A549 (cell line): Measurements from ENCODE around the gene TMEM121B. TPM values are rescaled to one million over a fixed set of nuclear protein-coding genes. Genes with fewer than 3 reads are reported as not detected.

Experiments used
- ATAC-seq, 2 experiments: fragments of 200-7000 bp in 1 of 2; fragments of >200 bp in 1 of 2; cut with Nextera tagmentation in 1 of 2; cut with Tn5 transposase in 1 of 2; 3 replicates each; pipeline versions ENCODE4 v1.8.0 to v1.9.1; 2018 to 2020; ENCODE audit warnings: mild to moderate bottlenecking in 1 of 2, moderate library complexity in 1 of 2
- CTCF ChIA-PET: fragments of 300-600 bp; sonication (Branson Sonifier 250); formaldehyde crosslinking; extraction: SDS; loops from one replicate; lab custom pipeline; 2021; ENCODE audit warnings: antibody characterized with exemption, inconsistent platforms; lab: Yijun Ruan, JAX
- POLR2A ChIA-PET: fragments of 350-600 bp; formaldehyde crosslinking; extraction: SDS; loops from one replicate; lab custom pipeline; 2021; ENCODE audit warnings: antibody characterized with exemption, inconsistent platforms; lab: Yijun Ruan, JAX
- DNase-seq, 2 experiments: peaks; one replicate each; pipeline versions ENCODE4 v3.0.0 to v3.0.0-alpha.2; 2011 to 2016; ENCODE audit warnings: low read depth in 1 of 2, low spot score in 1 of 2
- FAIRE-seq: peaks from 2 replicates; lab custom pipeline; 2011; peaks lifted over from hg19 to GRCh38; lab: Jason Lieb, UNC
- H3K27ac ChIP-seq, 2 experiments: fragments of >200 bp; sonication (Bioruptor Twin); formaldehyde crosslinking; 3 replicates each; pipeline ENCODE4 v1.5.1; 2016 to 2017
- H3K4me1 ChIP-seq: fragments of >200 bp; sonication (Bioruptor Twin); formaldehyde crosslinking; 3 replicates; pipeline ENCODE4 v1.6.1; 2016
- H3K4me2 ChIP-seq: fragments of >200 bp; sonication (Bioruptor Twin); formaldehyde crosslinking; 3 replicates; pipeline ENCODE4 v1.6.1; 2016
- H3K4me3 ChIP-seq: fragments of >200 bp; sonication (Bioruptor Twin); formaldehyde crosslinking; 3 replicates; pipeline ENCODE4 v1.5.1; 2016
- H3K9me3 ChIP-seq: fragments of >200 bp; sonication (Bioruptor Twin); formaldehyde crosslinking; 3 replicates; pipeline ENCODE4 v1.6.1; 2016
- BHLHE40 ChIP-seq: IDR thresholded peaks from 2 replicates; pipeline ENCODE4 v1.6.1; 2012; ENCODE audit warnings: low read depth, low read length, inconsistent platforms
- CBX8 ChIP-seq: fragments of 200-600 bp; sonication (generic); IDR thresholded peaks from 2 replicates; pipeline ENCODE4 v1.6.1; 2016
- CEBPB ChIP-seq, 2 experiments: fragments of >200 bp in 1 of 2; sonication (Bioruptor Twin) in 1 of 2; formaldehyde crosslinking in 1 of 2; IDR thresholded peaks; 2 replicates each; pipeline ENCODE4 v1.6.1; 2012 to 2016
- CHD4 ChIP-seq: fragments of 200-600 bp; sonication (generic); IDR thresholded peaks from 2 replicates; pipeline ENCODE4 v1.6.1; 2016; ENCODE audit warnings: antibody characterized with exemption, mild to moderate bottlenecking, borderline replicate concordance
- ESRRA ChIP-seq: fragments of 150-350 bp; IDR thresholded peaks from 2 replicates; pipeline ENCODE4 v1.6.1; 2014; ENCODE audit warnings: mild to moderate bottlenecking, low read length, borderline replicate concordance
- FOSL2 ChIP-seq, 2 experiments: fragments of 450-650 bp in 1 of 2; fragments of >200 bp in 1 of 2; sonication (Bioruptor Twin) in 1 of 2; formaldehyde crosslinking; IDR thresholded peaks; 2 replicates each; pipeline versions ENCODE4 v1.5.0 to v1.6.1; 2016 to 2020; ENCODE audit warnings: mild to moderate bottlenecking in 1 of 2, moderate library complexity in 1 of 2
- HDAC2 ChIP-seq: fragments of 200-600 bp; sonication (generic); IDR thresholded peaks from 2 replicates; pipeline ENCODE4 v1.6.1; 2016
- HOXB13 ChIP-seq: fragments of 250-450 bp; sonication (Bioruptor Pico); IDR thresholded peaks from 2 replicates; pipeline ENCODE4 v1.5.0; 2020; ENCODE audit warnings: low read depth, mild to moderate bottlenecking, moderate library complexity
- KDM5A ChIP-seq: fragments of 200-600 bp; sonication (generic); IDR thresholded peaks from 2 replicates; pipeline ENCODE4 v1.6.1; 2016; ENCODE audit warnings: antibody characterized with exemption, mild to moderate bottlenecking
- MAZ ChIP-seq: fragments of 150-350 bp; IDR thresholded peaks from 2 replicates; pipeline ENCODE4 v1.6.1; 2014; ENCODE audit warnings: antibody characterized with exemption, low read depth, low read length, borderline replicate concordance
- MYC ChIP-seq: IDR thresholded peaks from 2 replicates; pipeline ENCODE4 v1.6.1; 2012; ENCODE audit warnings: mild to moderate bottlenecking, inconsistent platforms, low read length, improper control_type of control experiment, borderline replicate concordance
- PHF8 ChIP-seq: fragments of 200-600 bp; sonication (generic); IDR thresholded peaks from 2 replicates; pipeline ENCODE4 v1.6.1; 2016; ENCODE audit warnings: low read depth, mild to moderate bottlenecking, antibody characterized with exemption, moderate library complexity, borderline replicate concordance
- RAD21 ChIP-seq, 2 experiments: fragments of >200 bp in 1 of 2; sonication (Bioruptor Twin) in 1 of 2; formaldehyde crosslinking in 1 of 2; IDR thresholded peaks in 1 of 2; conservative IDR thresholded peaks in 1 of 2; 2 replicates in 1 of 2; 3 replicates in 1 of 2; pipeline ENCODE4 v1.6.1; 2012 to 2018; ENCODE audit warnings: inconsistent platforms in 1 of 2
- SMC3 ChIP-seq: fragments of >200 bp; sonication (Bioruptor Twin); formaldehyde crosslinking; IDR thresholded peaks from 3 replicates; pipeline ENCODE4 v1.6.1; 2018; ENCODE audit warnings: inconsistent platforms
- TP53 ChIP-seq: fragments of 250-450 bp; sonication (Bioruptor Pico); IDR thresholded peaks from 2 replicates; pipeline ENCODE4 v1.5.0; 2021; ENCODE audit warnings: mild to moderate bottlenecking, moderate library complexity
- WGBS: methylation state at CpG from one replicate; pipeline ENCODE4 v1.1.6; 2017; ENCODE audit errors: missing lambda C conversion rate; 5-methylcytosine and 5-hydroxymethylcytosine counted together
- polyA plus RNA-seq, 4 experiments: library from polyadenylated mRNA; depleted of rRNA in 3 of 4; stranded (reverse); fragments of >200 nt; fragmentation: RNase III in 1 of 4; extraction: RNeasy Plus Mini Kit Qiagen cat#74134 plus additional on column Dnase treatment in 1 of 4; gene quantifications; 2 replicates in 3 of 4; 3 replicates in 1 of 4; pipeline ENCODE4 v1.2.3, GENCODE V29; 2011 to 2017
- TF ChIP-seq, protein P1 (sequence below): IDR thresholded peaks from 2 replicates; pipeline ENCODE4 v1.6.1; 2012; ENCODE audit warnings: low read depth, borderline replicate concordance
- TF ChIP-seq, protein P2 (sequence below): fragments of 450-650 bp; IDR thresholded peaks from 2 replicates; pipeline ENCODE4 v1.6.1; 2014; ENCODE audit warnings: antibody characterized with exemption
- TF ChIP-seq, protein P3 (sequence below): IDR thresholded peaks from 2 replicates; pipeline ENCODE4 v1.6.1; 2012
- TF ChIP-seq, protein P4 (sequence below): fragments of >200 bp; sonication (Bioruptor Twin); formaldehyde crosslinking; IDR thresholded peaks from 3 replicates; pipeline ENCODE4 v1.5.1; 2016
- TF ChIP-seq, protein P5 (sequence below): fragments of 150-350 bp; IDR thresholded peaks from 2 replicates; pipeline ENCODE4 v1.6.1; 2014; ENCODE audit warnings: low read depth, mild to moderate bottlenecking, low read length
- TF ChIP-seq, protein P6 (sequence below): fragments of >200 bp; sonication (Bioruptor Twin); formaldehyde crosslinking; IDR thresholded peaks from 3 replicates; pipeline ENCODE4 v1.6.1; 2016
- TF ChIP-seq, protein P7 (sequence below): fragments of 250-450 bp; sonication (Bioruptor Pico); IDR thresholded peaks from 2 replicates; pipeline ENCODE4 v1.5.0; 2021; ENCODE audit warnings: mild to moderate bottlenecking, moderate library complexity, borderline replicate concordance

TMEM121B gene
- polyA plus RNA-seq, 2 of the 4 experiments (the other 2 are of a cell fraction), result 0.03 to 0.08 TPM

DNA sequence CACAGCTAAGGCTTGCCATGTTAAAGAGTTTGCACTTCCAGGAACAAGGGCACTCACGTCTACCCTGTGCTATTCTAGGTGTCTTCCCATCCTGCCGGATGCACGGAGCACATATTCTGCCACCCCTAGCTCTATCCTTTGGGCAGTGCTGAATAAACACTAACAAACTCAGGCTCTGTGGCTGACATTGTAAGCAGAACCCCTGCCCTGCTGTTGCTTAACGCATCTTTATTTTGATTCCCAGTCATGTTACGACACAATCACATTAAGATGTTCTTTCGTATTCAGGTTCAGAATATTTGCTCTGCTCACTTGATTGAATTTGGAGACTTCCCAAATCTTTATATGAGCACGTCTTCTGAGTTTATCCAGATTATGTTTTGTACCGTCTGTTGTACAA, 41.6 kb upstream of the TMEM121B start:
- FAIRE-seq (no peak), ATAC-seq (no peak), DNase-seq (no peak)
- peaks cover 7% of the 10 kb centered on the region; the same call in 1 of the 3 replicates for H3K4me1 ChIP-seq
- H3K9me3 ChIP-seq, result no peaks in the 10 kb centered on the region
- H3K4me2 ChIP-seq, result no peak overlapping the region
- ChIA-PET POLR2A (interaction anchor here (2.0 kb wide), 1 partner anchor 9 kb away, joined by 5 read pairs; no protein-coding TSS in a partner anchor), CTCF (interaction anchor here (11.7 kb wide), 1 partner anchor 9 kb away, joined by 89 read pairs; no protein-coding TSS in a partner anchor)
- no peak for TF ChIP-seq KDM5A
- no peak overlapping the region for H3K4me3 ChIP-seq
- H3K27ac ChIP-seq, result no peak overlapping the region
- 67% methylated on average over 8 of the region's 8 CpGs for WGBS

DNA sequence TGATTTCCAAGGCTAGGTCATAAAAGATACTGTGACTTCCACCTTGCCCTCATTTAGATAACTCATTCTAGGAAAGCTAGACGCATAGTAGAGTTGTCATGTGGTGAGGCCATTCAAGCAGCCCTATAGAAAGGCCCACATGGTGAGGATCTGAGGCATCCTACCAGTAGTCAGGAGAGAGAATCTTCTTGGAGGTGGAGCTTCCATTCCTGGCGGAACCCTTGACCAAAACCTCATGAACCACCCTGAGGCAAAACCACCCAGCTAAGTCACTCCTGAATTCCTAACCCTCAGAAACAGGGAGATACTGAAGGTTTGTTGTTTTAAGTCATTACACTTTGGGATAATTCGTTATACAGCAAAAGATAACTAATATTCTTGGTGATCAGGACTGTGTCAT, 40.8 kb upstream of the TMEM121B start:
- 90% methylated on average over 3 of the region's 3 CpGs for WGBS
- CTCF ChIA-PET, result interaction anchor here (1.5 to 11.7 kb wide), 2 partner anchors 10 to 339 kb away, joined by 3 to 89 read pairs; no protein-coding TSS in a partner anchor

DNA sequence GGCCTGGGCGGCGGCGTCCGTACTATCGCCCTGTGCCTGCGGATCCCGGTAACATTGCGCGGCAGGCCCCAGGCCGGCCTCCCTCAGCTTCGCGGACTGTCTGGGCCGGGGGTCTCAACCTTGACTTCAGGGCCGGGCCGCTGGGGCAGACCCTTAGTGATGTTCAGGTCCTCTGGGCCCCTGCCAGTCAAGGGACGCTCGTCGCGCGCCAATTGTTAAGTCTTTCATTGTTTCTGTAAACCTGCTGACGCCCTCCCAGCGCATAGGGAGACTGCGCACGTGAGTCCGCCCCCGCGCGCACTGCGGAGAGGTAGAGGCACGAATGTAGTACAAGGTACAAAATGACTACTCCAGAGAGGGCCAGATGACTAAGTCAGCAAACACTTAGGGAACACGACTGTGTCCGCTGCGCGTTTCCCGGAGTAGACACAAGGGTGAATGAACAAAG, 38.4 kb upstream of the TMEM121B start:
- Histone ChIP-seq H3K27ac (peak overlapping the region; percentile 93 to 97), H3K4me3 (peak overlapping the region; percentile 90), H3K4me2 (peak overlapping the region; percentile 90), H3K9me3 (no peaks in the 10 kb centered on the region), H3K4me1 (peaks cover 14% of the 10 kb centered on the region; the same call in 2 of the 3 replicates)
- FAIRE-seq (no peak), DNase-seq (peak; percentile 13 to 48), ATAC-seq (peak; percentile 55 to 62)
- ChIA-PET CTCF (interaction anchor here (0.7 to 11.7 kb wide), 4 partner anchors 9 to 612 kb away, joined by 3 to 89 read pairs (median 6); no protein-coding TSS in a partner anchor), POLR2A (interaction anchor here (0.7 to 2.6 kb wide), 2 partner anchors 12 to 169 kb away, joined by 5 to 16 read pairs; no protein-coding TSS in a partner anchor)
- 10% methylated on average over 2 of the region's 35 CpGs for WGBS
- TF ChIP-seq, protein P1, sequence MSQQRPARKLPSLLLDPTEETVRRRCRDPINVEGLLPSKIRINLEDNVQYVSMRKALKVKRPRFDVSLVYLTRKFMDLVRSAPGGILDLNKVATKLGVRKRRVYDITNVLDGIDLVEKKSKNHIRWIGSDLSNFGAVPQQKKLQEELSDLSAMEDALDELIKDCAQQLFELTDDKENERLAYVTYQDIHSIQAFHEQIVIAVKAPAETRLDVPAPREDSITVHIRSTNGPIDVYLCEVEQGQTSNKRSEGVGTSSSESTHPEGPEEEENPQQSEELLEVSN, result 0 out of 2 replicates have a peak, but pooled peaks have one; percentile 25
- no peak for TF ChIP-seq RAD21 (conservative IDR thresholded peaks at IDR 0.05 in 1 of 2, IDR thresholded peaks at IDR 0.05 in 1 of 2)
- TF ChIP-seq HDAC2, result peak; percentile 21; the same call in 1 of the 2 replicates
- peak; percentile 92 for TF ChIP-seq PHF8
- TF ChIP-seq, protein P2, sequence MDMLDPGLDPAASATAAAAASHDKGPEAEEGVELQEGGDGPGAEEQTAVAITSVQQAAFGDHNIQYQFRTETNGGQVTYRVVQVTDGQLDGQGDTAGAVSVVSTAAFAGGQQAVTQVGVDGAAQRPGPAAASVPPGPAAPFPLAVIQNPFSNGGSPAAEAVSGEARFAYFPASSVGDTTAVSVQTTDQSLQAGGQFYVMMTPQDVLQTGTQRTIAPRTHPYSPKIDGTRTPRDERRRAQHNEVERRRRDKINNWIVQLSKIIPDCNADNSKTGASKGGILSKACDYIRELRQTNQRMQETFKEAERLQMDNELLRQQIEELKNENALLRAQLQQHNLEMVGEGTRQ, result 0 out of 2 replicates have a peak, but pooled peaks have one; percentile 5
- TF ChIP-seq, protein P3, sequence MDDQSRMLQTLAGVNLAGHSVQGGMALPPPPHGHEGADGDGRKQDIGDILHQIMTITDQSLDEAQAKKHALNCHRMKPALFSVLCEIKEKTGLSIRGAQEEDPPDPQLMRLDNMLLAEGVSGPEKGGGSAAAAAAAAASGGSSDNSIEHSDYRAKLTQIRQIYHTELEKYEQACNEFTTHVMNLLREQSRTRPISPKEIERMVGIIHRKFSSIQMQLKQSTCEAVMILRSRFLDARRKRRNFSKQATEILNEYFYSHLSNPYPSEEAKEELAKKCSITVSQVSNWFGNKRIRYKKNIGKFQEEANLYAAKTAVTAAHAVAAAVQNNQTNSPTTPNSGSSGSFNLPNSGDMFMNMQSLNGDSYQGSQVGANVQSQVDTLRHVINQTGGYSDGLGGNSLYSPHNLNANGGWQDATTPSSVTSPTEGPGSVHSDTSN, result no peak

More for the DNA sequence above, 40.8 kb upstream of the TMEM121B start:
- DNase-seq (no peak), ATAC-seq (no peak), FAIRE-seq (no peak)
- POLR2A ChIA-PET, result interaction anchor here (2.0 kb wide), 2 partner anchors 10 kb away, joined by 5 to 7 read pairs; no protein-coding TSS in a partner anchor
- Histone ChIP-seq H3K4me1 (peaks cover 14% of the 10 kb centered on the region; the same call in 2 of the 3 replicates), H3K9me3 (no peaks in the 10 kb centered on the region), H3K27ac (no peak overlapping the region), H3K4me3 (no peak overlapping the region), H3K4me2 (no peak overlapping the region)
- TF ChIP-seq, protein P4, sequence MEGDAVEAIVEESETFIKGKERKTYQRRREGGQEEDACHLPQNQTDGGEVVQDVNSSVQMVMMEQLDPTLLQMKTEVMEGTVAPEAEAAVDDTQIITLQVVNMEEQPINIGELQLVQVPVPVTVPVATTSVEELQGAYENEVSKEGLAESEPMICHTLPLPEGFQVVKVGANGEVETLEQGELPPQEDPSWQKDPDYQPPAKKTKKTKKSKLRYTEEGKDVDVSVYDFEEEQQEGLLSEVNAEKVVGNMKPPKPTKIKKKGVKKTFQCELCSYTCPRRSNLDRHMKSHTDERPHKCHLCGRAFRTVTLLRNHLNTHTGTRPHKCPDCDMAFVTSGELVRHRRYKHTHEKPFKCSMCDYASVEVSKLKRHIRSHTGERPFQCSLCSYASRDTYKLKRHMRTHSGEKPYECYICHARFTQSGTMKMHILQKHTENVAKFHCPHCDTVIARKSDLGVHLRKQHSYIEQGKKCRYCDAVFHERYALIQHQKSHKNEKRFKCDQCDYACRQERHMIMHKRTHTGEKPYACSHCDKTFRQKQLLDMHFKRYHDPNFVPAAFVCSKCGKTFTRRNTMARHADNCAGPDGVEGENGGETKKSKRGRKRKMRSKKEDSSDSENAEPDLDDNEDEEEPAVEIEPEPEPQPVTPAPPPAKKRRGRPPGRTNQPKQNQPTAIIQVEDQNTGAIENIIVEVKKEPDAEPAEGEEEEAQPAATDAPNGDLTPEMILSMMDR, result no peak
- TF ChIP-seq CHD4, result no peak
- TF ChIP-seq ESRRA, result no peak
- no peak for TF ChIP-seq BHLHE40
- no peak for TF ChIP-seq TP53
- TF ChIP-seq, protein P5, sequence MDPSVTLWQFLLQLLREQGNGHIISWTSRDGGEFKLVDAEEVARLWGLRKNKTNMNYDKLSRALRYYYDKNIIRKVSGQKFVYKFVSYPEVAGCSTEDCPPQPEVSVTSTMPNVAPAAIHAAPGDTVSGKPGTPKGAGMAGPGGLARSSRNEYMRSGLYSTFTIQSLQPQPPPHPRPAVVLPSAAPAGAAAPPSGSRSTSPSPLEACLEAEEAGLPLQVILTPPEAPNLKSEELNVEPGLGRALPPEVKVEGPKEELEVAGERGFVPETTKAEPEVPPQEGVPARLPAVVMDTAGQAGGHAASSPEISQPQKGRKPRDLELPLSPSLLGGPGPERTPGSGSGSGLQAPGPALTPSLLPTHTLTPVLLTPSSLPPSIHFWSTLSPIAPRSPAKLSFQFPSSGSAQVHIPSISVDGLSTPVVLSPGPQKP, result no peak
- TF ChIP-seq, protein P6, sequence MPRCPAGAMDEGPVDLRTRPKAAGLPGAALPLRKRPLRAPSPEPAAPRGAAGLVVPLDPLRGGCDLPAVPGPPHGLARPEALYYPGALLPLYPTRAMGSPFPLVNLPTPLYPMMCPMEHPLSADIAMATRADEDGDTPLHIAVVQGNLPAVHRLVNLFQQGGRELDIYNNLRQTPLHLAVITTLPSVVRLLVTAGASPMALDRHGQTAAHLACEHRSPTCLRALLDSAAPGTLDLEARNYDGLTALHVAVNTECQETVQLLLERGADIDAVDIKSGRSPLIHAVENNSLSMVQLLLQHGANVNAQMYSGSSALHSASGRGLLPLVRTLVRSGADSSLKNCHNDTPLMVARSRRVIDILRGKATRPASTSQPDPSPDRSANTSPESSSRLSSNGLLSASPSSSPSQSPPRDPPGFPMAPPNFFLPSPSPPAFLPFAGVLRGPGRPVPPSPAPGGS, result no peak
- TF ChIP-seq MAZ, result no peak
- TF ChIP-seq MYC, result no peak
- TF ChIP-seq, protein P7, sequence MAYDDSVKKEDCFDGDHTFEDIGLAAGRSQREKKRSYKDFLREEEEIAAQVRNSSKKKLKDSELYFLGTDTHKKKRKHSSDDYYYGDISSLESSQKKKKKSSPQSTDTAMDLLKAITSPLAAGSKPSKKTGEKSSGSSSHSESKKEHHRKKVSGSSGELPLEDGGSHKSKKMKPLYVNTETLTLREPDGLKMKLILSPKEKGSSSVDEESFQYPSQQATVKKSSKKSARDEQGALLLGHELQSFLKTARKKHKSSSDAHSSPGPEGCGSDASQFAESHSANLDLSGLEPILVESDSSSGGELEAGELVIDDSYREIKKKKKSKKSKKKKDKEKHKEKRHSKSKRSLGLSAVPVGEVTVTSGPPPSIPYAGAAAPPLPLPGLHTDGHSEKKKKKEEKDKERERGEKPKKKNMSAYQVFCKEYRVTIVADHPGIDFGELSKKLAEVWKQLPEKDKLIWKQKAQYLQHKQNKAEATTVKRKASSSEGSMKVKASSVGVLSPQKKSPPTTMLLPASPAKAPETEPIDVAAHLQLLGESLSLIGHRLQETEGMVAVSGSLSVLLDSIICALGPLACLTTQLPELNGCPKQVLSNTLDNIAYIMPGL (CRISPR knock-in tag), result no peak
- no peak for TF ChIP-seq FOSL2 (IDR thresholded peaks at IDR 0.05)
- TF ChIP-seq FOSL2 (CRISPR knock-in tag; IDR thresholded peaks at IDR 0.05), result no peak
- TF ChIP-seq CBX8, result no peak
- no peak for TF ChIP-seq SMC3
- TF ChIP-seq HOXB13, result no peak
- TF ChIP-seq CEBPB (IDR thresholded peaks at IDR 0.05), result no peak
